Lung (tissue), 12 donors: ENCODE measurements around the gene WNK2. TPM values are rescaled to one million over a fixed set of nuclear protein-coding genes. Genes with fewer than 3 reads are reported as not detected.

Source experiments
- ATAC-seq: fragments of 200-7000 bp; cut with Tn5 transposase; one replicate; pipeline ENCODE4 v1.9.1; 2020; ENCODE audit warnings: moderate number of reproducible peaks; ENCODE audit not compliant: insufficient read depth, low FRiP score
- DNase-seq, 3 donors: peaks; one replicate each; pipeline ENCODE4 v3.0.0-alpha.2; 2013 to 2017
- H3K27ac ChIP-seq, 2 donors: one replicate each; pipeline ENCODE4 v1.5.1; 2013; ENCODE audit warnings: mild to moderate bottlenecking in 2 of 2, moderate library complexity in 2 of 2, control low read depth in 1 of 2, inconsistent platforms in 1 of 2, low read depth in 1 of 2, low read length in 1 of 2
- H3K27me3 ChIP-seq, 3 donors: one replicate each; pipeline ENCODE4 v1.5.1; 2013; ENCODE audit warnings: low read length in 2 of 3; ENCODE audit not compliant: control insufficient read depth in 3 of 3, insufficient read depth in 3 of 3
- H3K36me3 ChIP-seq, 4 donors: one replicate each; pipeline ENCODE4 v1.5.1; 2013; ENCODE audit warnings: low read length in 4 of 4, mild to moderate bottlenecking in 1 of 4, moderate library complexity in 1 of 4; ENCODE audit not compliant: control insufficient read depth in 4 of 4, insufficient read depth in 4 of 4
- H3K4me1 ChIP-seq, 5 donors: one replicate each; pipeline ENCODE4 v1.5.1; 2013; ENCODE audit warnings: low read length in 5 of 5, mild to moderate bottlenecking in 2 of 5, moderate library complexity in 1 of 5; ENCODE audit not compliant: control insufficient read depth in 5 of 5, insufficient read depth in 5 of 5
- H3K4me3 ChIP-seq: one replicate; pipeline ENCODE4 v1.5.1; 2013; ENCODE audit warnings: mild to moderate bottlenecking, control low read depth, moderate library complexity
- H3K9ac ChIP-seq, 2 donors: one replicate each; pipeline ENCODE4 v1.5.1; 2013; ENCODE audit warnings: low read length in 2 of 2, control low read depth in 1 of 2; ENCODE audit not compliant: insufficient read depth in 1 of 2
- H3K9me3 ChIP-seq, 4 donors: one replicate each; pipeline ENCODE4 v1.5.1; 2013; ENCODE audit warnings: low read length in 3 of 4, mild to moderate bottlenecking in 1 of 4, moderate library complexity in 1 of 4; ENCODE audit not compliant: control insufficient read depth in 4 of 4, insufficient read depth in 3 of 4
- WGBS, 2 donors: extraction: QIAGEN DNeasy Blood & Tissue Kit; methylation state at CpG; one replicate each; pipeline ENCODE4 v1.1.7; 2013; 5-methylcytosine and 5-hydroxymethylcytosine counted together
- polyA plus RNA-seq, 2 donors: library from polyadenylated mRNA; stranded (reverse); fragments of 200-250 nt; gene quantifications; one replicate each; pipeline ENCODE4 v1.2.1, GENCODE V29; 2013
- total RNA-seq, 2 donors: library from RNA; depleted of rRNA in 1 of 2; stranded (reverse); fragments of >200 nt in 1 of 2; gene quantifications; one replicate each; pipeline ENCODE4 v1.2.1, GENCODE V29; 2014 to 2021
- TF ChIP-seq, protein P1 (sequence below): IDR thresholded peaks from 2 replicates; pipeline ENCODE4 v1.5.1; 2012; ENCODE audit warnings: mild to moderate bottlenecking; ENCODE audit errors: control extremely low read depth, extremely low read depth
- donor health status: control.
- donor health status: control.
- donor health status: Bipolar disorder and iron deficiency.
- donor health status: healthy.
- donor health status: DM: yes; HTN: yes; CAD: no.

The WNK2 gene
- total and polyA plus RNA-seq, 4 donors, result 1.00 to 8.5 (median 2.9) TPM

DNA sequence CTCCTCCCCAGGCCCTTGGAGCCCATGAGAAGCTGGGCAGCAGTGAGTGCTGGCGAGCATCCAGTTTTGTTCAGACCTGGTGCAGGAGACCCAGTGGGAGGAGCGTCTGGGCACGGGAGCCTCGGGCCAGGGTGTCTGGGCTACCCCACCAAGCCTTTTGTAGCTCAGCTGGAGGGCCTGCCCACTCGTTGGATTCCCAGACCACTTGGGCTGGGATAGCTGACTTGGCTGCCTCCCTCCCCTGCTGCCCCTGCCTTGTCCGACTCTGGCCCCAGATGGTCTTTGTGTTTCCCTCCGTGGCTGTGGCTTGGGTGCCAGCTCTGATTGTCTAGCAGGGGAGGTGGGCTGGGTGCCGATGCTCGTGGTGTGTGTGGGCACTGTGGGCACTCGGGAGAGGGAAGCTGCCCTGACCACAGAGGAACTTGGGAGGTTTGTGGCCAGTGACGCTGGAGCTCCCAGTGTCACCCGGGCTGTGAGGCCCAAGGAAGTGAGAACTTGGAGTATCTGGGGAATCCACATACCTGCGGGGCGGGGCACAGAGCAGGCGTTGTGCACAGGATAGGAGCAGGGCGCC lies 47.3 kb downstream of the WNK2 start:
- no peaks in the 10 kb centered on the region for H3K27me3 ChIP-seq
- H3K27ac ChIP-seq, result no peak overlapping the region
- peaks cover 0 to 8% (median 0%) of the 10 kb centered on the region in 5 donors for H3K4me1 ChIP-seq
- H3K4me3 ChIP-seq, result no peak overlapping the region
- no peaks in the 10 kb centered on the region for H3K36me3 ChIP-seq
- peak; percentile 12 to 54 (median 32) for DNase-seq
- no peak overlapping the region for H3K9ac ChIP-seq
- TF ChIP-seq, protein P1, sequence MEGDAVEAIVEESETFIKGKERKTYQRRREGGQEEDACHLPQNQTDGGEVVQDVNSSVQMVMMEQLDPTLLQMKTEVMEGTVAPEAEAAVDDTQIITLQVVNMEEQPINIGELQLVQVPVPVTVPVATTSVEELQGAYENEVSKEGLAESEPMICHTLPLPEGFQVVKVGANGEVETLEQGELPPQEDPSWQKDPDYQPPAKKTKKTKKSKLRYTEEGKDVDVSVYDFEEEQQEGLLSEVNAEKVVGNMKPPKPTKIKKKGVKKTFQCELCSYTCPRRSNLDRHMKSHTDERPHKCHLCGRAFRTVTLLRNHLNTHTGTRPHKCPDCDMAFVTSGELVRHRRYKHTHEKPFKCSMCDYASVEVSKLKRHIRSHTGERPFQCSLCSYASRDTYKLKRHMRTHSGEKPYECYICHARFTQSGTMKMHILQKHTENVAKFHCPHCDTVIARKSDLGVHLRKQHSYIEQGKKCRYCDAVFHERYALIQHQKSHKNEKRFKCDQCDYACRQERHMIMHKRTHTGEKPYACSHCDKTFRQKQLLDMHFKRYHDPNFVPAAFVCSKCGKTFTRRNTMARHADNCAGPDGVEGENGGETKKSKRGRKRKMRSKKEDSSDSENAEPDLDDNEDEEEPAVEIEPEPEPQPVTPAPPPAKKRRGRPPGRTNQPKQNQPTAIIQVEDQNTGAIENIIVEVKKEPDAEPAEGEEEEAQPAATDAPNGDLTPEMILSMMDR, result no peak
- no peak for ATAC-seq
- 28 to 47% methylated on average over 16 of the region's 16 CpGs for WGBS, 2 donors
- H3K9me3 ChIP-seq, result no peaks in the 10 kb centered on the region

DNA sequence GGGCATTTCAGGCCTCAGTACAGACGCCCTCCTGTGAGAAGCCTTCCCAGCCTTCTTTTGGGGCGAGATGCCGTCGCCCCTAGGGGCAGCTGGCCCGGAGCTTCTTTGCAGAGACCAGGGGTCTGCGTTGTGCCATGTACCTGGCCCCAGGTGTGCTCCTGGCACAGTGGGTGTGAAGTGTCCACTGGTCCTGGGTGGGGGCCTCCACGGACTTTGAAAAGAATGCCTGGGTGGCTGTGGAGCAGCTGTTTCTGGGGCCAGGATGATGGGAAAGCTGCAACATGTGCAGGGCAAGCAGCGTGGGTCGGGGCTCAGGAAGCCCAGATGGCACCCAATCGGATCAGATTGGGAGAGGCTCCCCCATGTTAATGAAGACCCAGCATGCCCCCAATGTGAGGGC lies 47.8 kb downstream of the WNK2 start:
- 60 to 76% methylated on average over 10 of the region's 10 CpGs for WGBS, 2 donors
- no peak overlapping the region for H3K4me3 ChIP-seq
- TF ChIP-seq, protein P1, result no peak
- H3K36me3 ChIP-seq, result no peaks in the 10 kb centered on the region
- H3K4me1 ChIP-seq, result peaks cover 0 to 8% (median 0%) of the 10 kb centered on the region in 5 donors
- H3K9ac ChIP-seq, result no peak overlapping the region
- DNase-seq, result no peak
- H3K27ac ChIP-seq, result no peak overlapping the region
- no peak for ATAC-seq
- H3K27me3 ChIP-seq, result no peaks in the 10 kb centered on the region
- H3K9me3 ChIP-seq, result no peaks in the 10 kb centered on the region

DNA sequence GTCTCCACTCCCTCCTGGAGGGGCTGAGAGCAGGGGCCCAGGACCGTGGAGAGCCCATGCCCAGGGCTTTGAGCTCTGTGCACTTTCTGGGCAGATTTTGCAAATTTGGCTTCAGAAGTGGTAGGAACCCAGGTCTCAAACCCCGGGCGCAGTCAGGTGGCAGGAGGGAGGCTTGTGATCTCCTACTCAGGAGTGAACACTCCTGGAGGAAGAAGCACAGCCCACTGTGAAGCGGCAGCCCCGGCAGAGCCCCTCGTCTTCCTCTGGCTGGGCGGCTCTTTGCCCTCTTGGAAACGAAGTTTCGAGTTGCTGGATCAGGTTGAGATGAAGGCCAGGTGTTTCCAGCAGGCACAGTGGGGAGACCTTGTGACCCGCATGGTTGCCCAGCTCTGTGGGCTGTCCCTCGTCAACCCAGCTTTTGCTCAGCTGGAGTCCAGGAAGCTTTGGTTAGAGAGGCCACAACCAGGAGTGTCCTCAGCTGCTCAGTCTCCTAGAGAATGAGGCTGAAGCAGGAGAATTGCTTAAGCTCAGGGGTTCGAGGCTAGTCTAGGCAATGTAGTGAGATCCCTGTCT lies 48.5 kb downstream of the WNK2 start:
- no peak overlapping the region for H3K4me3 ChIP-seq
- DNase-seq (no peak), ATAC-seq (no peak)
- no peak overlapping the region for H3K27ac ChIP-seq
- no peaks in the 10 kb centered on the region for H3K27me3 ChIP-seq
- H3K9ac ChIP-seq, result no peak overlapping the region
- H3K36me3 ChIP-seq, result no peaks in the 10 kb centered on the region
- H3K9me3 ChIP-seq, result no peaks in the 10 kb centered on the region
- TF ChIP-seq, protein P1, result no peak
- 78 to 79% methylated on average over 12 of the region's 12 CpGs for WGBS, 2 donors
- peaks cover 0 to 8% (median 0%) of the 10 kb centered on the region in 5 donors for H3K4me1 ChIP-seq
